GM13976 (cell line): ENCODE data around the gene WBP1.

Source experiments
- DNase-seq: peaks from one replicate; pipeline ENCODE4 v3.0.0; 2012; ENCODE audit warnings: low spot score
- CTCF ChIP-seq: IDR thresholded peaks from 2 replicates; pipeline ENCODE4 v1.5.1; 2012; ENCODE audit warnings: borderline replicate concordance, mild to moderate bottlenecking; ENCODE audit not compliant: insufficient read depth; ENCODE audit errors: extremely low read depth, missing control alignments, control extremely low read depth
- in situ Hi-C: fragments of 300-500 bp; cut with MboI; formaldehyde crosslinking; loops from one replicate; pipeline ENCODE4 v1.12.0; 2022; ENCODE audit warnings: low sequenced_read_pairs, mixed read lengths, inconsistent platforms; ENCODE audit not compliant: unreplicated experiment

WBP1 gene

GRCh38 chr2:74444498-74445318 lies 13.5 kb upstream of the WBP1 start:
- no peak for DNase-seq
- in situ Hi-C loops: no loop called here
- no peak for TF ChIP-seq CTCF

- in situ Hi-C loops: no loop called here
- TF ChIP-seq CTCF: no peak
- DNase-seq: no peak
Observed at GRCh38 chr2:74447230-74447999, 10.8 kb upstream of the WBP1 start.

- DNase-seq: no peak
- no peak for TF ChIP-seq CTCF
- in situ Hi-C loops: no loop called here
Observed at GRCh38 chr2:74448771-74449170, 9.5 kb upstream of the WBP1 start.

- in situ Hi-C loops: no loop called here
- DNase-seq: no peak
- TF ChIP-seq CTCF: no peak
Observed at GRCh38 chr2:74450570-74451190, 7.6 kb upstream of the WBP1 start.

GRCh38 chr2:74454654-74455511 lies 3.4 kb upstream of the WBP1 start, which contains the start of gene INO80B:
Gene INO80B (plus strand): TSS chr2:74455087. CDS start chr2:74455117, 30 bp downstream.
- in situ Hi-C loops: no loop called here
- no peak for TF ChIP-seq CTCF
- peak; percentile 88 for DNase-seq
